ENCODE measurements around the gene ISCA2.

GRCh38 chr14:74527736-74528280 lies 34.2 kb downstream of the ISCA2 start:
- TF ChIP-seq CTCF (conservative IDR thresholded peaks at IDR 0.05), result no peak
- TF ChIP-seq ZFX (IDR thresholded peaks at IDR 0.05), result no peak

All from C4-2B (cell line).